Muscle layer of duodenum (tissue), 2 donors: ENCODE results near the gene NTRK2.

ENCODE experiments used
- H3K27ac ChIP-seq: one replicate; pipeline ENCODE4 v1.7.0; 2013; ENCODE audit warnings: mild to moderate bottlenecking, low read length
- H3K27me3 ChIP-seq: one replicate; pipeline ENCODE4 v1.7.0; 2013; ENCODE audit warnings: low read depth, mild to moderate bottlenecking, control low read depth, low read length
- H3K36me3 ChIP-seq, 2 donors: one replicate each; pipeline ENCODE4 v1.7.0; 2013; ENCODE audit warnings: low read length in 2 of 2, control low read depth in 1 of 2, mild to moderate bottlenecking in 1 of 2; ENCODE audit not compliant: insufficient read depth in 2 of 2, control insufficient read depth in 1 of 2
- H3K4me1 ChIP-seq, 2 donors: one replicate each; pipeline ENCODE4 v1.7.0; 2013; ENCODE audit warnings: low read length in 2 of 2, mild to moderate bottlenecking in 2 of 2, control low read depth in 1 of 2, moderate library complexity in 1 of 2; ENCODE audit not compliant: insufficient read depth in 2 of 2, control insufficient read depth in 1 of 2
- H3K4me3 ChIP-seq, 2 donors: one replicate each; pipeline ENCODE4 v1.7.0; 2013; ENCODE audit warnings: low read length in 2 of 2, low read depth in 1 of 2, mild to moderate bottlenecking in 1 of 2
- H3K9me3 ChIP-seq, 2 donors: one replicate each; pipeline ENCODE4 v1.7.0; 2013; ENCODE audit warnings: low read length in 2 of 2, control low read depth in 1 of 2, mild to moderate bottlenecking in 1 of 2; ENCODE audit not compliant: control insufficient read depth in 1 of 2
- donor health status: healthy.

The NTRK2 gene

DNA sequence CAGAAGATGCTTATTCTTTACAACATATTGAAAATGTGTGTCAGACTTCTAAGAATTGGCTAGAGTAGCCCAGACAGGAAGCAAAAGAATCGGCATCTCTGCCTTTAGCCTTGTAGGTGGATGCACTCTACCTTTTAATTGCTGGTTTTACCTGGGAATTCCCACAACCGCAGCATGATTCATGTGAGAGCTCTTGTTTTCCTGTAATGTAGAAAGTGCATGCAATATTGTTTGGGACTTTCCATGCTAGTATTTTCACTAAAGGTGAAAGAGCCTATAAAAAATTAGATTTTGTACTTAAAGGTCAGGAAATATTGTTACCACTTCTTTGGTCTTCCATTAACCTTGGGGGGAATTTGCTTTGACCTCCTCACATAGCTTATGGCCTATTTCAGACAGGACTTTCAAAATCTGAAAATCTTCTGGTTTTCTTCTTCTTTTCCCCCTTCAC lies 89.8 kb downstream of the NTRK2 start:
- Histone ChIP-seq H3K4me3 (no peak overlapping the region), H3K36me3 (no peaks in the 10 kb centered on the region), H3K27me3 (no peaks in the 10 kb centered on the region)

GRCh38 chr9:84759804-84760203 lies 90.3 kb downstream of the NTRK2 start:
- H3K9me3 ChIP-seq, result no peaks in the 10 kb centered on the region
- H3K4me3 ChIP-seq, result no peak overlapping the region
- H3K27me3 ChIP-seq, result no peaks in the 10 kb centered on the region
- H3K4me1 ChIP-seq, result peaks cover 0 to 13% of the 10 kb centered on the region in 2 donors
- no peak overlapping the region for H3K27ac ChIP-seq
- H3K36me3 ChIP-seq, result no peaks in the 10 kb centered on the region

More for the DNA sequence above, 89.8 kb downstream of the NTRK2 start:
- Histone ChIP-seq H3K4me1 (peaks cover 0 to 13% of the 10 kb centered on the region in 2 donors), H3K27ac (no peak overlapping the region), H3K9me3 (no peaks in the 10 kb centered on the region)

- Histone ChIP-seq H3K36me3 (no peaks in the 10 kb centered on the region), H3K9me3 (no peaks in the 10 kb centered on the region), H3K27me3 (no peaks in the 10 kb centered on the region), H3K27ac (no peak overlapping the region), H3K4me1 (peaks cover 0 to 6% of the 10 kb centered on the region in 2 donors), H3K4me3 (no peak overlapping the region)
Observed at GRCh38 chr9:84761137-84761808, 91.7 kb downstream of the NTRK2 start.

DNA sequence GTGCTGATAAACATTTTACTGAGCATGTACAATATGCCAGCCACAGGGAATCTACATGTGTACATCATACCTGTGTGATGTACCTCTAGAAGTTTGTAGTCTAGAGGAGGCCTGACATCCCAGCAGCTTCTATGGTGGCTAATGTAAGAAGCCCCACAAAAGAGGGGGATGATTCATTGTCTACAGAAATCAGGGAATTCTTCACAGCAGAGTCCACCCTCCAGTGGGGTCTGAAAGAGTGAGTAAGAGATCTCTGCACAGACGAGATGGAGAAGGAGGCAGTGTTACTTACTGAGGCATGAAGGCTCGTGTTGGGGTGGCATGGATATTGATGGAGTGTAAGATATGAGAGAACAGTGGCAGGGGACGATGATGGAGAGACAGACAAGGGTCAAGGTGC lies 103.0 kb downstream of the NTRK2 start:
- no peak overlapping the region for H3K4me3 ChIP-seq
- H3K4me1 ChIP-seq, result no peaks in the 10 kb centered on the region
- no peaks in the 10 kb centered on the region for H3K27me3 ChIP-seq
- no peaks in the 10 kb centered on the region for H3K9me3 ChIP-seq
- no peaks in the 10 kb centered on the region for H3K36me3 ChIP-seq
- H3K27ac ChIP-seq, result no peak overlapping the region

DNA sequence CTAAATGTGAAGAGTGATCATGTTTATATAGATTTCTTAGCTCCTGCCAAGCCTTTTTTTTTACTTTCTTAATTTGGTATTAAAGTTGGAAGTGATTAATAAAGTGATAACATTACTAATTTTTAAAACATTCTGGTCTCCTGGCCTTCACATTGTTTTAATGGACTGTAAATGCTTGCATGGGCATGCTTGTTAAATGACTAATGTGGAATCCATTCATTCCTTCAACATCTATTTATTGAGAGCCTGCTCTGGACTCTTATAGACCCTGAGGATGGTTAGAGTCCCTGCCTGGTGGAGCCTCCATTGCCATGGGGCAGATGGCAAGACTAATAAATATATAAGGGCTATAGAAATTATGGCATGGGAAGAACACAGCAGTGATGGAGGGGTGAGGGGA lies 103.5 kb downstream of the NTRK2 start:
- H3K4me3 ChIP-seq, result no peak overlapping the region
- H3K36me3 ChIP-seq, result no peaks in the 10 kb centered on the region
- no peak overlapping the region for H3K27ac ChIP-seq

DNA sequence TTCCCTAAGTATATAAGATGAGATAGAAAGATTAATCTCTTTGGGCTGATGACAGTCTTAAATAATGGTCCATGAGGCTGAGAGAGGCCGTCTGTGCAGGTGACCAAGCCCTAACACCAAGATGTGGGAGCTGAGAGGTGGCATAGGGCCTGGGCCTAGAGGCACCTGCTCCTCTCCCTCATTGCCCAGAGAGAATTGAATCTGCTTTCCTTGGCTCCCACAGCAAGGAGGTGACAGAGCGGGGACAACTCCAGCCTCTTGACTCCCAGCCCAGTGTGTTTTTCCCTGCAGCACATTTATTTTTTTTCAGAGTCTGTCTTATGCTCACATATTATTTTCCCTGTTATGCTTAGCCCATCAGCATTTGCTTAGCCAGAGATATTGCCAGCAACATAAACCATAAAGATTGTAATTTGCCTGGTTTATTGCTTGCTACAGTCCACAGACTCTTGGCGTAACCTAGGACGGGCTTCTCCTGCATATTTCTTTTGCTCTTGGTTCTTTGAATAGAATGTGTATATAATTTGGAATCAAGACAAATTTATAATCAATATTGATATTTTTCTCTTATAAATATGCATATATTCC lies 105.6 kb downstream of the NTRK2 start:
- H3K4me1 ChIP-seq, result no peaks in the 10 kb centered on the region
- no peaks in the 10 kb centered on the region for H3K36me3 ChIP-seq
- no peak overlapping the region for H3K27ac ChIP-seq
- H3K4me3 ChIP-seq, result no peak overlapping the region
- H3K9me3 ChIP-seq, result no peaks in the 10 kb centered on the region
- no peaks in the 10 kb centered on the region for H3K27me3 ChIP-seq

More for the DNA sequence above, 103.5 kb downstream of the NTRK2 start:
- H3K9me3 ChIP-seq, result no peaks in the 10 kb centered on the region
- no peaks in the 10 kb centered on the region for H3K27me3 ChIP-seq
- no peaks in the 10 kb centered on the region for H3K4me1 ChIP-seq

DNA sequence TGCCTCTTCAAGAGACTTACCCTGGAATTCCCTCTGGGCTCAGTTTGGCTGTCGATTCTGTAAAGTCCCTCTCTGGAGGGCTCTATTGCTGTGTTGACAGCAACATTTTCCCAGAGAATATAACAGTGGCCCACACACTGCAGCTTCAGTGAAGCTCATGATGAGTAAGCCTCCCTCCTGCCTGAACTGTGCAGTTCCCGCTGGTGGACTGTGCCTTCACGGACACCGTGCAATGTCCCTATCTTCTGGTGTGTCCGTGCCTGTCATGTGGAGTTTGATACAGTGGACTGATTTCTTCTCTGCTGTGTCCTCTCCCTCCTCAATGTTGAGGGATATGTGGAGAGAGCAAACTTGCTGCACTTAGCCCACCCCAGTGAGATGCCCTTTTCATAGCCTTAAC lies 109.0 kb downstream of the NTRK2 start:
- Histone ChIP-seq H3K36me3 (no peaks in the 10 kb centered on the region), H3K9me3 (no peaks in the 10 kb centered on the region), H3K27me3 (no peaks in the 10 kb centered on the region), H3K4me3 (no peak overlapping the region), H3K4me1 (no peaks in the 10 kb centered on the region), H3K27ac (no peak overlapping the region)

- H3K4me3 ChIP-seq, result no peak overlapping the region
- H3K27me3 ChIP-seq, result no peaks in the 10 kb centered on the region
- no peak overlapping the region for H3K27ac ChIP-seq
- H3K9me3 ChIP-seq, result no peaks in the 10 kb centered on the region
- no peaks in the 10 kb centered on the region for H3K4me1 ChIP-seq
- H3K36me3 ChIP-seq, result no peaks in the 10 kb centered on the region
Observed at GRCh38 chr9:84779883-84780282, 110.4 kb downstream of the NTRK2 start.

GRCh38 chr9:84780385-84780784 lies 110.9 kb downstream of the NTRK2 start:
- H3K36me3 ChIP-seq, result no peaks in the 10 kb centered on the region
- no peak overlapping the region for H3K27ac ChIP-seq
- H3K9me3 ChIP-seq, result no peaks in the 10 kb centered on the region
- H3K4me1 ChIP-seq, result no peaks in the 10 kb centered on the region
- H3K27me3 ChIP-seq, result no peaks in the 10 kb centered on the region
- H3K4me3 ChIP-seq, result no peak overlapping the region

GRCh38 chr9:84781458-84781857 lies 111.9 kb downstream of the NTRK2 start:
- no peaks in the 10 kb centered on the region for H3K27me3 ChIP-seq
- H3K9me3 ChIP-seq, result no peaks in the 10 kb centered on the region
- H3K4me3 ChIP-seq, result no peak overlapping the region
- H3K27ac ChIP-seq, result no peak overlapping the region
- H3K36me3 ChIP-seq, result no peaks in the 10 kb centered on the region
- no peaks in the 10 kb centered on the region for H3K4me1 ChIP-seq

- H3K4me1 ChIP-seq, result no peaks in the 10 kb centered on the region
- H3K36me3 ChIP-seq, result no peaks in the 10 kb centered on the region
- H3K27me3 ChIP-seq, result no peaks in the 10 kb centered on the region
- H3K4me3 ChIP-seq, result no peak overlapping the region
- no peak overlapping the region for H3K27ac ChIP-seq
- no peaks in the 10 kb centered on the region for H3K9me3 ChIP-seq
Observed at GRCh38 chr9:84781931-84782866, 112.7 kb downstream of the NTRK2 start.
